Measurements from ENCODE around the gene GRPEL1.

DNA sequence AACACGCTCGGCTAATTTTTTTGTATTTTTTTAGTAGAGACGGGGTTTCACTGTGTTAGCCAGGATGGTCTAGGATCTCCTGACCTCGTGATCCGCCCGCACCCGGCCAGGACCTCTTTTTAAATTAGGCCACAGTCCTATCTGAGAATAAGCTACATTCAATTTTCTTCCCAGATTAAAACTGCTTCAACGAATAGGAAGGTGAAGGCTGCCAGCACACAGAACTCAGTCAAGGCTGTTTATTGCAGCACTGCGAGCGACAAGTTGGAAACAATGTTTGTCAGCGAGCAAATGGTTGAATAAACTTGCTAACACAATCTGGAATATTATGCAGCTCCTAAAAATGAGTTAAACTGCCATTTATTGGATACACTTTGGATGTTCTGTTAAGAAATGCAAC is 1.9 kb downstream of the GRPEL1 start:
- no peak for TF ChIP-seq ISL1 (CRISPR knock-in tag; IDR thresholded peaks at IDR 0.05)
- TF ChIP-seq ZNF70 (CRISPR knock-in tag; IDR thresholded peaks at IDR 0.05): no peak
- TF ChIP-seq ARNTL (CRISPR knock-in tag; IDR thresholded peaks at IDR 0.05; ENCODE audit: borderline replicate concordance, low read depth): no peak
- TF ChIP-seq ZNF8 (CRISPR knock-in tag; IDR thresholded peaks at IDR 0.05): no peak
- no peak for TF ChIP-seq TCF4 (CRISPR knock-in tag; IDR thresholded peaks at IDR 0.05; ENCODE audit: borderline replicate concordance)
- no peak for TF ChIP-seq RARB (CRISPR knock-in tag; IDR thresholded peaks at IDR 0.05)
- no peak for TF ChIP-seq ZFP30 (CRISPR knock-in tag; IDR thresholded peaks at IDR 0.05)

All from SK-N-SH treated with all-trans-retinoic acid at 6 μM for 48 hours (cell line).